OCI-LY3 (cell line): ENCODE measurements around the gene AQP9.
A peak's percentile ranks its signal among the peaks of the same experiment; 100 is the strongest.

Source experiments
- H2AFZ ChIP-seq: fragments of 200-600, 300-600 bp; shearing (Covaris generic); 2 replicates; pipeline ENCODE4 v1.6.0; 2014; ENCODE audit warnings: antibody characterized with exemption, low read depth, low read length
- H3K27ac ChIP-seq: fragments of 200-600, 300-600 bp; sonication (generic); 2 replicates; pipeline ENCODE4 v1.5.1; 2014; ENCODE audit warnings: mild to moderate bottlenecking, low read length, moderate library complexity, mixed read lengths
- H3K27me3 ChIP-seq: fragments of 200-600, 300-600 bp; sonication (generic); 2 replicates; pipeline ENCODE4 v1.6.1; 2014; ENCODE audit warnings: low read depth, low read length, mixed read lengths
- H3K36me3 ChIP-seq: fragments of 200-600, 300-600 bp; sonication (generic); replicated peaks from 2 replicates; pipeline ENCODE3; 2014; ENCODE audit warnings: low read depth, low read length, mixed read lengths
- H3K4me1 ChIP-seq: fragments of 300-600, 200-600 bp; sonication (generic); 2 replicates; pipeline ENCODE4 v1.6.1; 2014; ENCODE audit warnings: low read length, mixed read lengths
- H3K4me2 ChIP-seq: fragments of 200-600, 300-600 bp; sonication (generic); 2 replicates; pipeline ENCODE4 v1.6.1; 2014; ENCODE audit warnings: low read length, mixed read lengths
- H3K4me3 ChIP-seq: fragments of 300-600, 200-600 bp; sonication (generic); 2 replicates; pipeline ENCODE4 v1.5.1; 2014; ENCODE audit warnings: antibody characterized with exemption, mild to moderate bottlenecking, low read length, moderate library complexity
- H3K79me2 ChIP-seq: fragments of 300-600, 200-600 bp; shearing (Covaris generic); 2 replicates; pipeline ENCODE4 v1.6.1; 2014; ENCODE audit warnings: mild to moderate bottlenecking, low read length, mixed read lengths
- H3K9ac ChIP-seq: fragments of 300-600, 200-600 bp; shearing (Covaris generic); 2 replicates; pipeline ENCODE4 v1.6.0; 2014; ENCODE audit warnings: mild to moderate bottlenecking, low read length, moderate library complexity
- H3K9me3 ChIP-seq: fragments of 200-600, 300-600 bp; shearing (Covaris generic); 2 replicates; pipeline ENCODE4 v1.6.1; 2014; ENCODE audit warnings: low read length, mixed read lengths; ENCODE audit not compliant: insufficient read depth
- H4K20me1 ChIP-seq: fragments of 200-600, 300-600 bp; sonication (generic); 2 replicates; pipeline ENCODE4 v1.6.1; 2016; ENCODE audit warnings: low read length, mixed read lengths; ENCODE audit not compliant: insufficient read depth
- EZH2phosphoT487 ChIP-seq: fragments of 200-600 bp; shearing (Covaris generic); IDR thresholded peaks from 2 replicates; pipeline ENCODE4 v1.6.1; 2018; ENCODE audit warnings: antibody characterized with exemption, mixed run types, low read depth
- TF ChIP-seq, protein P1 (sequence below): fragments of 200-600, 300-600 bp; sonication (generic); IDR thresholded peaks from 2 replicates; pipeline ENCODE4 v1.5.1; 2014; ENCODE audit warnings: antibody characterized with exemption, low read length, low read depth

AQP9 gene

DNA sequence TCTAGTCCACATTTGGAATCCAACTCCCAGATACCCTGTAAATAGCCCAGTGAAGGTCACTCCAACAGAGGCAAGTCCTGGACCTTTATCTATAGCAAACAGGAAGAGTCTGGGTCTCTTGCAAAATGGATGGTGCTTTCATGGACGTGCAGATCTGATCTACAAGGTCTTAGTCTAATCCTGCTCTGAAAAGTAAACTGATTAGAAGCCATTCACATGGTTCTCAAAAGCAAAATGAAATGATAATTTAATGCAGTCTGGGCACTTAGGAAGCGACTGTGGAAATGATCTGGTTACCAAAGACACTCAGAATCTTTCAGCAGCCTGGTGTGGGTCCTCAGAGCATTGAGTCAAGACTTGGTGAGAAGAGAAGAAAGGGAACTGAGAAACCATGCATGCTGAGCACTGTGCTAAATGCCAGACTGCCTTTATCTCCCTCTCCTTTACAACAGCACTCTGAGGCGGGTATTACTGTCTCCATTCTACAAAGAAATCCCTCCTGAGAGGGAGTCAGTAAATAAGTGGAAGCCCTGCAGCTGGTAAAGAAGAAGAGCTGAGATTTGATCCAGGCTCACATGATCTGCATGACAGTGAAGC lies 29.0 kb downstream of the AQP9 start:
- H3K4me1 ChIP-seq = peaks cover 10% of the 10 kb centered on the region
- H2AFZ ChIP-seq = no peak overlapping the region
- H3K36me3 ChIP-seq = no peaks in the 10 kb centered on the region
- peak overlapping the region; percentile 46 for H3K4me2 ChIP-seq
- no peak overlapping the region for H3K9ac ChIP-seq
- H3K27me3 ChIP-seq = peaks cover 8% of the 10 kb centered on the region
- no peaks in the 10 kb centered on the region for H3K79me2 ChIP-seq
- no peak for TF ChIP-seq EZH2phosphoT487
- TF ChIP-seq, protein P1, sequence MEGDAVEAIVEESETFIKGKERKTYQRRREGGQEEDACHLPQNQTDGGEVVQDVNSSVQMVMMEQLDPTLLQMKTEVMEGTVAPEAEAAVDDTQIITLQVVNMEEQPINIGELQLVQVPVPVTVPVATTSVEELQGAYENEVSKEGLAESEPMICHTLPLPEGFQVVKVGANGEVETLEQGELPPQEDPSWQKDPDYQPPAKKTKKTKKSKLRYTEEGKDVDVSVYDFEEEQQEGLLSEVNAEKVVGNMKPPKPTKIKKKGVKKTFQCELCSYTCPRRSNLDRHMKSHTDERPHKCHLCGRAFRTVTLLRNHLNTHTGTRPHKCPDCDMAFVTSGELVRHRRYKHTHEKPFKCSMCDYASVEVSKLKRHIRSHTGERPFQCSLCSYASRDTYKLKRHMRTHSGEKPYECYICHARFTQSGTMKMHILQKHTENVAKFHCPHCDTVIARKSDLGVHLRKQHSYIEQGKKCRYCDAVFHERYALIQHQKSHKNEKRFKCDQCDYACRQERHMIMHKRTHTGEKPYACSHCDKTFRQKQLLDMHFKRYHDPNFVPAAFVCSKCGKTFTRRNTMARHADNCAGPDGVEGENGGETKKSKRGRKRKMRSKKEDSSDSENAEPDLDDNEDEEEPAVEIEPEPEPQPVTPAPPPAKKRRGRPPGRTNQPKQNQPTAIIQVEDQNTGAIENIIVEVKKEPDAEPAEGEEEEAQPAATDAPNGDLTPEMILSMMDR = no peak
- H3K4me3 ChIP-seq = no peak overlapping the region
- H3K9me3 ChIP-seq = no peaks in the 10 kb centered on the region
- H3K27ac ChIP-seq = no peak overlapping the region
- H4K20me1 ChIP-seq = no peaks in the 10 kb centered on the region

GRCh38 chr15:58169934-58170333 lies 31.8 kb downstream of the AQP9 start:
- no peak overlapping the region for H3K9ac ChIP-seq
- no peak overlapping the region for H3K27ac ChIP-seq
- TF ChIP-seq, protein P1 = no peak
- TF ChIP-seq EZH2phosphoT487 = no peak
- peaks cover 10% of the 10 kb centered on the region for H3K4me1 ChIP-seq
- H3K9me3 ChIP-seq = no peaks in the 10 kb centered on the region
- no peaks in the 10 kb centered on the region for H3K27me3 ChIP-seq
- no peak overlapping the region for H3K4me3 ChIP-seq
- no peaks in the 10 kb centered on the region for H3K36me3 ChIP-seq
- no peaks in the 10 kb centered on the region for H3K79me2 ChIP-seq
- H2AFZ ChIP-seq = no peak overlapping the region
- no peak overlapping the region for H3K4me2 ChIP-seq
- H4K20me1 ChIP-seq = no peaks in the 10 kb centered on the region

DNA sequence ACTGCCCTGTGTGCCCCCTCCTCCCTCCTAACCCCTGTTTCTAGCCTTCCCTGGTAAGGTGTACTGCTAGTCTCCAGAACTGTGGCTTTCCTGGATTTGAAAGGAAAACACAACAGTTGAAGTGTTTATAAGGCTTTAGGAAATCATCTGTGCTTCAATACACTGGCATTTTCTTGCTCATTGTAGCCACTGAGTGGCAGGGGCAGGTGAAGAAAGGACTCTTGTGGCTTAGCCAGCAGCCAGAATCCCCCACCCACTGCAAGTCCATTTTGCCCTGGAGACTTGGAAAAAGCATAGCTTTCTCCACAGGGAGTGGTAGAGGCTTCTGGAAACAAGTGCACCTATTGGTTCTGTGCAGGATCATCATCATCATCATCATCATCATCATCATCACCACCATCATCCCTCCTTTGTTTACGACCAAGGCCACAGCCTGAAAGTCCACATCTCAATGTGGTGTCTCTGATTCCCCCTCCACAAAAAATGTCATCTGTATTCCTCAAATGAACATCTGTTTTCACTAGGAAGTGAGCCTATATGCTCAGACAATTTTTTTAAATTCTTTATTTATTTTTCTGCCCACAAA lies 33.4 kb downstream of the AQP9 start:
- no peak overlapping the region for H3K4me3 ChIP-seq
- no peaks in the 10 kb centered on the region for H3K79me2 ChIP-seq
- H3K9ac ChIP-seq = no peak overlapping the region
- H3K9me3 ChIP-seq = no peaks in the 10 kb centered on the region
- H2AFZ ChIP-seq = no peak overlapping the region
- TF ChIP-seq EZH2phosphoT487 = no peak
- TF ChIP-seq, protein P1 = no peak
- H3K27ac ChIP-seq = no peak overlapping the region
- no peaks in the 10 kb centered on the region for H4K20me1 ChIP-seq
- no peaks in the 10 kb centered on the region for H3K27me3 ChIP-seq
- H3K4me1 ChIP-seq = peaks cover 10% of the 10 kb centered on the region
- no peak overlapping the region for H3K4me2 ChIP-seq
- H3K36me3 ChIP-seq = no peaks in the 10 kb centered on the region

- H3K4me3 ChIP-seq = no peak overlapping the region
These were observed 36.5 kb downstream of the AQP9 start for GRCh38 chr15:58174709-58175108.

More at GRCh38 chr15:58174709-58175108, 36.5 kb downstream of the AQP9 start:
- Histone ChIP-seq H4K20me1 (no peaks in the 10 kb centered on the region), H3K4me1 (no peaks in the 10 kb centered on the region), H3K9me3 (no peaks in the 10 kb centered on the region), H3K27ac (no peak overlapping the region), H3K9ac (no peak overlapping the region), H3K79me2 (no peaks in the 10 kb centered on the region), H3K27me3 (no peaks in the 10 kb centered on the region), H3K36me3 (no peaks in the 10 kb centered on the region), H2AFZ (no peak overlapping the region), H3K4me2 (no peak overlapping the region)
- no peak for TF ChIP-seq EZH2phosphoT487
- TF ChIP-seq, protein P1 = no peak
